ENCODE data around the gene ZNF417. TPM values are rescaled to one million over a fixed set of nuclear protein-coding genes. Genes with fewer than 3 reads are reported as not detected.

Gene ZNF417
- total and polyA plus RNA-seq, 2 of the 8 experiments (the other 6 are each of a cell fraction or from before 2014, with no cell fraction given): 5.4 to 19.2 TPM

DNA sequence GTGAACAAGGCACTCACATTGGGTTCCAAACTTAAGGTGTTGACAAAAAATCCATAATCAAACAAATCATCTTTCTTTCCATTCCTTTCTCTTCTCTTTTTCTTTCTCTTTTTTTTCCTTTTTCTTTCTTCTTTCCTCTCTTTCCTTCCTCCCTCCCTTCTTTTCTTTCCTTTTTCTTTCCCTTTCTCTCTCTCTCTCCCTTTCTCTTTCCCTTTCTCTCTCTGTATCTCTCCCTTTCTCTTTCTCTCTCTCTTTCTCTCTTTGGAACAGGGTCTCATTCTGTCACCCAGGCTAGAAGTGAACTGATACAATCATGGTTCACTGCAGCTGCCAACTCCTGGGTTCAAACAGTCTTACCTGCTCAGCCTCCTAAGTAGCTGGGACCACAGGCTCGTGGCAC is 45.4 kb upstream of the ZNF417 start (continued):
- TF ChIP-seq GABPA (IDR thresholded peaks at IDR 0.05; ENCODE audit: borderline replicate concordance, insufficient read depth, low read length): no peak
